ENCODE results near the gene IGSF11. TPM values are rescaled to one million over a fixed set of nuclear protein-coding genes. Genes with fewer than 3 reads are reported as not detected.

Gene IGSF11
- total RNA-seq, 1 donor from 2014 or later, result 0.39 TPM

- FAIRE-seq (no peak), DNase-seq (ENCODE audit: low read depth) (no peak)
- Mint-ChIP-seq H3K9me3 (ENCODE audit: unreplicated experiment) (no peaks in the 10 kb centered on the region), H3K27me3 (ENCODE audit: low read depth, unreplicated experiment) (no peaks in the 10 kb centered on the region), H3K36me3 (ENCODE audit: low read depth, unreplicated experiment) (no peaks in the 10 kb centered on the region), H3K27ac (ENCODE audit: unreplicated experiment) (peak overlapping the region; percentile 29), H3K4me1 (ENCODE audit: low read depth, unreplicated experiment) (no peaks in the 10 kb centered on the region), H3K4me3 (ENCODE audit: unreplicated experiment) (no peak overlapping the region)
- Histone ChIP-seq H3K9me3 (ENCODE audit: insufficient read depth, low read depth, low read length) (no peaks in the 10 kb centered on the region), H3K4me1 (ENCODE audit: insufficient read depth, low read length) (no peaks in the 10 kb centered on the region), H3K79me2 (ENCODE audit: insufficient read depth, low read length) (no peaks in the 10 kb centered on the region), H3K36me3 (ENCODE audit: insufficient read depth, low read length) (no peaks in the 10 kb centered on the region), H2AFZ (ENCODE audit: low read depth, low read length) (no peak overlapping the region), H3K9ac (ENCODE audit: low read length) (no peak overlapping the region), H3K27me3 (ENCODE audit: insufficient read depth, low read length) (no peaks in the 10 kb centered on the region), H3K4me2 (ENCODE audit: low read length) (no peak overlapping the region), H3K4me3 (ENCODE audit: insufficient read depth, low read depth, low read length) (no peak overlapping the region), H3K27ac (ENCODE audit: low read depth, low read length) (no peak overlapping the region), H4K20me1 (ENCODE audit: insufficient read depth, low read length) (no peaks in the 10 kb centered on the region)
- TF ChIP-seq EZH2 (IDR thresholded peaks at IDR 0.05; ENCODE audit: insufficient read depth, low read length), result no peak
- TF ChIP-seq CTCF (IDR thresholded peaks at IDR 0.05; ENCODE audit: insufficient read depth, low read depth, low read length), result no peak
These were observed 101.7 kb downstream of the IGSF11 start for GRCh38 chr3:118932822-118933558.

DNA sequence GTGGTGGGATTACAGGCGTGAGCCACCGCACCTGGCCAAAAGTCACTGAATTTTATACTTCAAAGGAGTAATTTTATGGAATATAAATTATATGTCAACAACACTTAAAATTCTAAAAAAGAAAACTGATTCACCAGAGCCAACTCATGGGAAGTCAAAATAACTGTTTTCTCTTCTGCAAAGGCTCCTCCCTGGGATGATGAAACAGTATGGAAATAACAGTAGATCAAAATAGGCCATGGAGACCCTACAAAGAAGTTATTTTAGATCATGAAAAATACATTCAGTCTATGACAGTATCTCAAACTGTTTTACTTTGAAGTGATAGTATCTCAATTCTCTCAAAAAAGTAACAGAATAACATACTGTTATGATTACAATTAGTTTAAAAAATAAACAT lies 102.7 kb downstream of the IGSF11 start:
- Histone ChIP-seq H3K27me3 (ENCODE audit: insufficient read depth, low read length) (no peaks in the 10 kb centered on the region), H3K4me2 (ENCODE audit: low read length) (no peak overlapping the region), H3K79me2 (ENCODE audit: insufficient read depth, low read length) (no peaks in the 10 kb centered on the region), H2AFZ (ENCODE audit: low read depth, low read length) (no peak overlapping the region), H3K9me3 (ENCODE audit: insufficient read depth, low read depth, low read length) (no peaks in the 10 kb centered on the region), H3K9ac (ENCODE audit: low read length) (no peak overlapping the region), H3K4me3 (ENCODE audit: insufficient read depth, low read depth, low read length) (no peak overlapping the region), H3K4me1 (ENCODE audit: insufficient read depth, low read length) (no peaks in the 10 kb centered on the region), H3K36me3 (ENCODE audit: insufficient read depth, low read length) (no peaks in the 10 kb centered on the region), H4K20me1 (ENCODE audit: insufficient read depth, low read length) (no peaks in the 10 kb centered on the region), H3K27ac (ENCODE audit: low read depth, low read length) (no peak overlapping the region)
- TF ChIP-seq EZH2 (IDR thresholded peaks at IDR 0.05; ENCODE audit: insufficient read depth, low read length), result no peak
- no peak for TF ChIP-seq CTCF (IDR thresholded peaks at IDR 0.05; ENCODE audit: insufficient read depth, low read depth, low read length)
- H3K36me3 Mint-ChIP-seq (ENCODE audit: low read depth, unreplicated experiment), result no peaks in the 10 kb centered on the region
- FAIRE-seq (no peak), DNase-seq (ENCODE audit: low read depth) (no peak)
- no peak overlapping the region for H3K4me3 Mint-ChIP-seq (ENCODE audit: unreplicated experiment)
- no peaks in the 10 kb centered on the region for H3K4me1 Mint-ChIP-seq (ENCODE audit: low read depth, unreplicated experiment)
- no peaks in the 10 kb centered on the region for H3K9me3 Mint-ChIP-seq (ENCODE audit: unreplicated experiment)
- H3K27ac Mint-ChIP-seq (ENCODE audit: unreplicated experiment), result no peak overlapping the region
- H3K27me3 Mint-ChIP-seq (ENCODE audit: low read depth, unreplicated experiment), result no peaks in the 10 kb centered on the region

- Mint-ChIP-seq H3K4me3 (ENCODE audit: unreplicated experiment) (no peak overlapping the region), H3K9me3 (ENCODE audit: unreplicated experiment) (no peaks in the 10 kb centered on the region), H3K27ac (ENCODE audit: unreplicated experiment) (no peak overlapping the region), H3K4me1 (ENCODE audit: low read depth, unreplicated experiment) (no peaks in the 10 kb centered on the region), H3K36me3 (ENCODE audit: low read depth, unreplicated experiment) (no peaks in the 10 kb centered on the region), H3K27me3 (ENCODE audit: low read depth, unreplicated experiment) (no peaks in the 10 kb centered on the region)
- no peak overlapping the region for H3K4me3 ChIP-seq (ENCODE audit: insufficient read depth, low read depth, low read length)
- H3K27ac ChIP-seq (ENCODE audit: low read depth, low read length), result no peak overlapping the region
- no peaks in the 10 kb centered on the region for H3K79me2 ChIP-seq (ENCODE audit: insufficient read depth, low read length)
- no peak overlapping the region for H3K9ac ChIP-seq (ENCODE audit: low read length)
- DNase-seq (ENCODE audit: low read depth) (no peak), FAIRE-seq (no peak)
- H2AFZ ChIP-seq (ENCODE audit: low read depth, low read length), result no peak overlapping the region
- H3K9me3 ChIP-seq (ENCODE audit: insufficient read depth, low read depth, low read length), result no peaks in the 10 kb centered on the region
- no peaks in the 10 kb centered on the region for H3K4me1 ChIP-seq (ENCODE audit: insufficient read depth, low read length)
- H3K27me3 ChIP-seq (ENCODE audit: insufficient read depth, low read length), result no peaks in the 10 kb centered on the region
- TF ChIP-seq EZH2 (IDR thresholded peaks at IDR 0.05; ENCODE audit: insufficient read depth, low read length), result no peak
- no peak for TF ChIP-seq CTCF (IDR thresholded peaks at IDR 0.05; ENCODE audit: insufficient read depth, low read depth, low read length)
- no peak overlapping the region for H3K4me2 ChIP-seq (ENCODE audit: low read length)
- no peaks in the 10 kb centered on the region for H3K36me3 ChIP-seq (ENCODE audit: insufficient read depth, low read length)
- no peaks in the 10 kb centered on the region for H4K20me1 ChIP-seq (ENCODE audit: insufficient read depth, low read length)
These were observed 107.2 kb downstream of the IGSF11 start for GRCh38 chr3:118927449-118927848.
